ENCODE results near the gene TMEM59.
A peak's percentile ranks its signal among the peaks of the same experiment; 100 is the strongest.
"Not testable (repeated sequence)": the region's sequence is repeated elsewhere in the genome, so short reads cannot be mapped to it uniquely, and the experiment has no call there.

Gene TMEM59

GRCh38 chr1:54011316-54012007 lies 41.5 kb downstream of the TMEM59 start:
- DNase-seq = no peak

- no peak for DNase-seq
These were observed 42.4 kb downstream of the TMEM59 start for GRCh38 chr1:54010415-54011117.

GRCh38 chr1:54009406-54009805 lies 43.6 kb downstream of the TMEM59 start:
- DNase-seq = no peak

- no peak for DNase-seq
These were observed 44.1 kb downstream of the TMEM59 start for GRCh38 chr1:54008876-54009275.

- DNase-seq = no peak
These were observed 45.4 kb downstream of the TMEM59 start for GRCh38 chr1:54007613-54008012.

GRCh38 chr1:54006508-54006907 lies 46.5 kb downstream of the TMEM59 start:
- DNase-seq = no peak

GRCh38 chr1:54004481-54005049 lies 48.4 kb downstream of the TMEM59 start:
- DNase-seq = no peak

GRCh38 chr1:54003750-54004480 lies 49.1 kb downstream of the TMEM59 start:
- DNase-seq = not testable (repeated sequence)

GRCh38 chr1:54003249-54003646 lies 49.8 kb downstream of the TMEM59 start:
- no peak for DNase-seq

GRCh38 chr1:54002544-54003248 lies 50.3 kb downstream of the TMEM59 start:
- no peak for DNase-seq

GRCh38 chr1:54001591-54001990 lies 51.4 kb downstream of the TMEM59 start:
- DNase-seq = peak; percentile 39

- no peak for DNase-seq
These were observed 53.1 kb downstream of the TMEM59 start for GRCh38 chr1:53999920-54000319.

- DNase-seq = no peak
These were observed 54.8 kb downstream of the TMEM59 start for GRCh38 chr1:53998223-53998622.

- no peak for DNase-seq
These were observed 57.3 kb downstream of the TMEM59 start for GRCh38 chr1:53995683-53996082.

- DNase-seq = not testable (repeated sequence)
These were observed 58.5 kb downstream of the TMEM59 start for GRCh38 chr1:53994516-53994915.

GRCh38 chr1:53992085-53992874 lies 60.7 kb downstream of the TMEM59 start:
- no peak for DNase-seq

GRCh38 chr1:53987880-53988279 lies 65.1 kb downstream of the TMEM59 start:
- DNase-seq = no peak

GRCh38 chr1:53986458-53986857 lies 66.5 kb downstream of the TMEM59 start:
- DNase-seq = no peak

- no peak for DNase-seq
These were observed 68.3 kb downstream of the TMEM59 start for GRCh38 chr1:53984726-53985125.

- DNase-seq = no peak
These were observed 70.3 kb downstream of the TMEM59 start for GRCh38 chr1:53982763-53983104.

GRCh38 chr1:53982034-53982762 lies 70.8 kb downstream of the TMEM59 start:
- DNase-seq = no peak
